A549 treated with dexamethasone at 1 μM for 4 hours (cell line): ENCODE data around the gene TNNT2. TPM values are rescaled to one million over a fixed set of nuclear protein-coding genes. Genes with fewer than 3 reads are reported as not detected.

ENCODE experiments used
- total RNA-seq: library from RNA; stranded (reverse); fragments of 200-300 nt; extraction: Qiagen RNA extraction; gene quantifications from 5 replicates; pipeline ENCODE4 v1.2.3, GENCODE V29; 2022

TNNT2 gene
- total RNA-seq, result 0.22 to 0.67 TPM (median 0.26 TPM) in 5 replicates

GRCh38 chr1:201377611-201378092 lies at the start of gene TNNT2:
Gene TNNT2 (minus strand): TSS chr1:201377680. CDS start chr1:201373254, 4,426 bp downstream.

GRCh38 chr1:201399018-201399351 lies 21.5 kb upstream of the TNNT2 start, which contains the start of gene LAD1:
Gene LAD1 (minus strand): TSS chr1:201399324. CDS start chr1:201399306, 18 bp downstream.

Other genes with a start within 250 kb of the TNNT2 start
- 68.3 to 75.2 TPM (median 72.6 TPM) in 5 replicates for gene TMEM9, start 223.2 kb downstream of the TNNT2 start, total RNA-seq
- 0.35 to 0.67 TPM (median 0.44 TPM) in 5 replicates for gene IGFN1, start 186.9 kb downstream of the TNNT2 start, total RNA-seq
- gene PKP1, start 94.2 kb downstream of the TNNT2 start, total RNA-seq, result 0.01 to 0.08 TPM (median 0.05 TPM) in 5 replicates
- gene LAD1, start 21.6 kb upstream of the TNNT2 start, total RNA-seq, result 0.90 to 2.2 TPM (median 1.4 TPM) in 5 replicates
- gene TNNI1, start 44.0 kb upstream of the TNNT2 start, total RNA-seq, result not detected in 5 replicates
- 87.4 to 145 TPM (median 125 TPM) in 5 replicates for gene PHLDA3, start 91.5 kb upstream of the TNNT2 start, total RNA-seq
- 374 to 534 TPM (median 386 TPM) in 5 replicates for gene CSRP1, start 129.4 kb upstream of the TNNT2 start, total RNA-seq
- 4.3 to 9.1 TPM (median 8.3 TPM) in 5 replicates for gene NAV1, start 161.4 kb upstream of the TNNT2 start, total RNA-seq